Non-pigmented ciliary epithelial cell (primary cell): ENCODE data around the gene ATG9A.
"Not testable (repeated sequence)": the region's sequence is repeated elsewhere in the genome, so short reads cannot be mapped to it uniquely, and the experiment has no call there.

Experiments
- DNase-seq: peaks from one replicate; pipeline ENCODE4 v3.0.0-alpha.2; 2010; ENCODE audit warnings: low read depth

Gene ATG9A

GRCh38 chr2:219206328-219207133 is 22.9 kb downstream of the ATG9A start, which contains the start of gene ZFAND2B:
TSS of gene ZFAND2B (plus strand) at chr2:219206782. CDS start at chr2:219206988, 206 bp downstream.
- no peak for DNase-seq

- DNase-seq, result no peak
Measured at GRCh38 chr2:219205981-219206327, 23.5 kb downstream of the ATG9A start.

GRCh38 chr2:219205165-219205538 is 24.3 kb downstream of the ATG9A start:
- no peak for DNase-seq

GRCh38 chr2:219204425-219205164 is 24.8 kb downstream of the ATG9A start:
- DNase-seq, result no peak

- not testable (repeated sequence) for DNase-seq
Measured at GRCh38 chr2:219201331-219201730, 28.1 kb downstream of the ATG9A start.

GRCh38 chr2:219200502-219201326 is 28.7 kb downstream of the ATG9A start:
- not testable (repeated sequence) for DNase-seq

- no peak for DNase-seq
Measured at GRCh38 chr2:219199470-219200211, 29.8 kb downstream of the ATG9A start.

- no peak for DNase-seq
Measured at GRCh38 chr2:219198974-219199373, 30.5 kb downstream of the ATG9A start.

- no peak for DNase-seq
Measured at GRCh38 chr2:219197388-219197787, 32.0 kb downstream of the ATG9A start.

GRCh38 chr2:219186754-219187456 is 42.5 kb downstream of the ATG9A start:
- no peak for DNase-seq

GRCh38 chr2:219184121-219184520 is 45.3 kb downstream of the ATG9A start:
- no peak for DNase-seq

- DNase-seq, result no peak
Measured at GRCh38 chr2:219183151-219183772, 46.2 kb downstream of the ATG9A start.

- no peak for DNase-seq
Measured at GRCh38 chr2:219182331-219183150, 46.9 kb downstream of the ATG9A start.

- no peak for DNase-seq
Measured at GRCh38 chr2:219181531-219181930, 47.9 kb downstream of the ATG9A start.

GRCh38 chr2:219180961-219181360 is 48.5 kb downstream of the ATG9A start:
- no peak for DNase-seq

GRCh38 chr2:219179601-219180465 is 49.6 kb downstream of the ATG9A start:
- no peak for DNase-seq

- no peak for DNase-seq
Measured at GRCh38 chr2:219178377-219179175, 50.9 kb downstream of the ATG9A start.
